Measurements from ENCODE around the gene TYK2.

DNA sequence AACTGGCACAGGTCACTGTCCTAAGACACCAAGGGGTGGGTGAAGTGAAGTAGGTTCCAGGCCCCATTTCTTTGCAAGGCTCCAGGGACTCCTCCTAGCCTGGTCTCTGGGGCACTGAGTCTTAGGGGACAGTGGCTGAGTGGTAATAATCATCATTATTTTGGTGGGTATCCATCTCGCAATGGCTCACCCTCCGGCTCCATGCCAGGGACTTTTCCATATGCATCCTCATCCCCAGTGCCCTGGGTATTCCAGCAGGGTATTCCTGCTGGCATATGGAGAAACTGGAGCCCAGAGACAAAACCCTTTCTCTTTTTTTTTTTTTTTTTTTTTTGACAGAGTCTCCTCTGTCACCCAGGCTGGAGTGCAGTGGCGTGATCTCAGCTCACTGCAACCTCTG, 42.5 kb upstream of the TYK2 start:
- TF ChIP-seq, protein P1, sequence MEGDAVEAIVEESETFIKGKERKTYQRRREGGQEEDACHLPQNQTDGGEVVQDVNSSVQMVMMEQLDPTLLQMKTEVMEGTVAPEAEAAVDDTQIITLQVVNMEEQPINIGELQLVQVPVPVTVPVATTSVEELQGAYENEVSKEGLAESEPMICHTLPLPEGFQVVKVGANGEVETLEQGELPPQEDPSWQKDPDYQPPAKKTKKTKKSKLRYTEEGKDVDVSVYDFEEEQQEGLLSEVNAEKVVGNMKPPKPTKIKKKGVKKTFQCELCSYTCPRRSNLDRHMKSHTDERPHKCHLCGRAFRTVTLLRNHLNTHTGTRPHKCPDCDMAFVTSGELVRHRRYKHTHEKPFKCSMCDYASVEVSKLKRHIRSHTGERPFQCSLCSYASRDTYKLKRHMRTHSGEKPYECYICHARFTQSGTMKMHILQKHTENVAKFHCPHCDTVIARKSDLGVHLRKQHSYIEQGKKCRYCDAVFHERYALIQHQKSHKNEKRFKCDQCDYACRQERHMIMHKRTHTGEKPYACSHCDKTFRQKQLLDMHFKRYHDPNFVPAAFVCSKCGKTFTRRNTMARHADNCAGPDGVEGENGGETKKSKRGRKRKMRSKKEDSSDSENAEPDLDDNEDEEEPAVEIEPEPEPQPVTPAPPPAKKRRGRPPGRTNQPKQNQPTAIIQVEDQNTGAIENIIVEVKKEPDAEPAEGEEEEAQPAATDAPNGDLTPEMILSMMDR (conservative IDR thresholded peaks at IDR 0.05; ENCODE audit: low read depth, low read length): no peak
- no peak for TF ChIP-seq EZH2 (IDR thresholded peaks at IDR 0.05; ENCODE audit: borderline replicate concordance, low read depth, low read length, poor library complexity, severe bottlenecking)
